ENCODE results near the gene CSF1R.
"Not testable (repeated sequence)": the region's sequence is repeated elsewhere in the genome, so short reads cannot be mapped to it uniquely, and the experiment has no call there.

The CSF1R gene

DNA sequence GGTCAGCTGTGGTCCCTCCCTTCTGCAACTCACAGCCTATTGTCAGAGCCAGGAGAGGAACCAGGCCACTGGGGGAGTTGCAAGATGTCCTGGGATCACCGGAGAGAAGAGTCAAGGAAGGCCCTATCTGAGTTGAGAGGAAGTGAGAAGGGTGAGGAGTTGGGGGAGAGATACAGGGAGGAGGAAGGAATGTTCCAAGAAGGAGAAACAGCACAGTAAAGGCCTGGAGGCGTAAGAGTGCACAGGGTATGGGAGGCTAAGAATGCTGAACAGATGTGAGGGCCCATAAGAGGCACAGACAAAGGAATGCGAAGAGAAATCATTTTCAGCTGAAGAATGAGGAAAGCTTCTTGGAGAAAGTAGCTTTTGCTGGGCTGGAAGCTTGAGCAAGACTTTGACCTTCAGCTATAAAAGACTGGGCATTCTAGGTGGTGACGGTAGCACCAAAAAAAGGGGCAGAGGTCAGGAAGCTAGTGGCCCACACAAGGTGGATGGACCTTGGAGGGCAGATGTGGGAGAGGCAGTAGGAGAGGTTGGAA is 21.6 kb upstream of the CSF1R start:
- Histone ChIP-seq H3K4me1 (ENCODE audit: insufficient read depth, low read length) (no peaks in the 10 kb centered on the region), H3K9ac (ENCODE audit: low read depth, low read length) (no peak overlapping the region), H3K4me3 (ENCODE audit: low read length) (no peak overlapping the region), H3K36me3 (ENCODE audit: insufficient read depth, low read depth, low read length) (no peaks in the 10 kb centered on the region), H3K9me3 (ENCODE audit: insufficient read depth, low read depth, low read length) (no peaks in the 10 kb centered on the region), H3K27me3 (ENCODE audit: insufficient read depth, low read length) (no peaks in the 10 kb centered on the region), H3K27ac (ENCODE audit: low read length) (no peak overlapping the region)

- H3K4me1 ChIP-seq (ENCODE audit: insufficient read depth, low read length): no peaks in the 10 kb centered on the region
- H3K27me3 ChIP-seq (ENCODE audit: insufficient read depth, low read length): no peaks in the 10 kb centered on the region
- no peak overlapping the region for H3K4me3 ChIP-seq (ENCODE audit: low read length)
- no peaks in the 10 kb centered on the region for H3K36me3 ChIP-seq (ENCODE audit: insufficient read depth, low read depth, low read length)
- no peak overlapping the region for H3K27ac ChIP-seq (ENCODE audit: low read length)
- no peak overlapping the region for H3K9ac ChIP-seq (ENCODE audit: low read depth, low read length)
- no peaks in the 10 kb centered on the region for H3K9me3 ChIP-seq (ENCODE audit: insufficient read depth, low read depth, low read length)
Measured at GRCh38 chr5:150106674-150107426, 20.5 kb upstream of the CSF1R start.

GRCh38 chr5:150105928-150106615 is 19.7 kb upstream of the CSF1R start:
- H3K9ac ChIP-seq (ENCODE audit: low read depth, low read length): no peak overlapping the region

DNA sequence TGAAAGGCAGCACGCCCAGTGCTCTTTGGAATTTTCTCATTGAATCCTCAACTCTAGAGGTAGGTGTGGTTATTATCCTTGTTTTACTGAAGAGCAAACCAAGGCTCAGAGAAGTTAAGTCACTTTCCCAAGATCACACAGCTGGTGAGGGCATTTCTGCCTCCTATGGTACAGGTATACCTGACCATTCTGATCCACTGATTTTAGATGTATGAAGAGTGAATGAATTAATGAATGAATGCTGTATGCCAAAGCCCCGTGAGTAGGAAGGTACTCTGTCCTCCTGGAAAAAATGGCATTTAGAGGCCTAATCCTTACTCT is 18.2 kb upstream of the CSF1R start:
- Histone ChIP-seq H3K4me1 (ENCODE audit: insufficient read depth, low read length) (no peaks in the 10 kb centered on the region), H3K4me3 (ENCODE audit: low read length) (no peak overlapping the region), H3K9ac (ENCODE audit: low read depth, low read length) (no peak overlapping the region), H3K27ac (ENCODE audit: low read length) (no peak overlapping the region), H3K27me3 (ENCODE audit: insufficient read depth, low read length) (no peaks in the 10 kb centered on the region), H3K9me3 (ENCODE audit: insufficient read depth, low read depth, low read length) (no peaks in the 10 kb centered on the region), H3K36me3 (ENCODE audit: insufficient read depth, low read depth, low read length) (no peaks in the 10 kb centered on the region)

More at GRCh38 chr5:150105928-150106615, 19.7 kb upstream of the CSF1R start:
- no peaks in the 10 kb centered on the region for H3K27me3 ChIP-seq (ENCODE audit: insufficient read depth, low read length)
- no peaks in the 10 kb centered on the region for H3K36me3 ChIP-seq (ENCODE audit: insufficient read depth, low read depth, low read length)
- no peaks in the 10 kb centered on the region for H3K4me1 ChIP-seq (ENCODE audit: insufficient read depth, low read length)
- H3K4me3 ChIP-seq (ENCODE audit: low read length): no peak overlapping the region
- no peak overlapping the region for H3K27ac ChIP-seq (ENCODE audit: low read length)
- H3K9me3 ChIP-seq (ENCODE audit: insufficient read depth, low read depth, low read length): no peaks in the 10 kb centered on the region

- Histone ChIP-seq H3K4me1 (ENCODE audit: insufficient read depth, low read length) (no peaks in the 10 kb centered on the region), H3K9ac (ENCODE audit: low read depth, low read length) (no peak overlapping the region)
Measured at GRCh38 chr5:150103678-150104549, 17.6 kb upstream of the CSF1R start.

DNA sequence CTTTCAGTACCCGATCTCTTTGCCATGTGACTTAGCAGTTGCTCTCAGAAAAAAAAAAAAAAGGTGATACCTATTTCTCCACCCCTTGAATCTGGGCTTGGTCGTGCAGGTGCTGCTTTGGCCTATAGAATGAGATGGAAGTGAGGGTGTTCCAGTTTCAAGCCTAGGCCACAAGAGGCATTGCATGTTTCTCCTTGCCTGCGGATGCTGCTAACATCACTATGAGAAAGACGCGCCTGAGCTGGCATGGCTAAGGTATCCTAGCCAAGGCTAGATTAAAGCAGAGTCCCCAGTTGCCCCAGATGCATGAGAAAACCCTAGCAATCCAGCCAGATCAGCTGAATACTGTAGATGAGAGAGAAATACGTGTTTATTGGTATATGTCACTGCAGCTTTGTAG is 14.7 kb upstream of the CSF1R start:
- H3K27me3 ChIP-seq (ENCODE audit: insufficient read depth, low read length): 0 out of 2 replicates have a peak, but pooled peaks cover 6% of the 10 kb centered on the region
- no peaks in the 10 kb centered on the region for H3K4me1 ChIP-seq (ENCODE audit: insufficient read depth, low read length)
- H3K4me3 ChIP-seq (ENCODE audit: low read length): no peak overlapping the region
- H3K36me3 ChIP-seq (ENCODE audit: insufficient read depth, low read depth, low read length): no peaks in the 10 kb centered on the region
- H3K9me3 ChIP-seq (ENCODE audit: insufficient read depth, low read depth, low read length): no peaks in the 10 kb centered on the region
- no peak overlapping the region for H3K9ac ChIP-seq (ENCODE audit: low read depth, low read length)
- no peak overlapping the region for H3K27ac ChIP-seq (ENCODE audit: low read length)

More at GRCh38 chr5:150103678-150104549, 17.6 kb upstream of the CSF1R start:
- Histone ChIP-seq H3K36me3 (ENCODE audit: insufficient read depth, low read depth, low read length) (no peaks in the 10 kb centered on the region), H3K4me3 (ENCODE audit: low read length) (no peak overlapping the region), H3K27ac (ENCODE audit: low read length) (no peak overlapping the region), H3K27me3 (ENCODE audit: insufficient read depth, low read length) (no peaks in the 10 kb centered on the region), H3K9me3 (ENCODE audit: insufficient read depth, low read depth, low read length) (no peaks in the 10 kb centered on the region)

DNA sequence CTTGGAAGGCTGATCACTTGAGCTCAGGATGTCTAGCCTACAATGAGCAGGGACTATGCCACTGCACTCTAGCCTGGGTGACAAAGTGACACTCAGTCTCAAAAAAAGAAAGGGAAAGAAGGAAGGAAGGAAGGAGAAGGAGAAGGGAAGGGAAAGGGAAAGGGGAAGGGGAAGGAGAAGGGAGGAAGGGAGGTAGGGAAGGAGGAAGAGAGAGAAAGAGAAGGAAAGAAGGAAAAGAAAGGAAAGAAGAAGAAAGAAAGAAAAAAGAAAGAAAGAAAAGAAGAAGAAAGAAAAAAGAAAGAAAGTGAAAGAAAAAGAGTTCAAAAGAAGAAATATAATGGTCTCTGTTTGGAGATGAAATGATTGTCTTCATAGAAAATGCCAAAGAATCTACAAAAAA is 10.8 kb upstream of the CSF1R start:
- H3K4me3 ChIP-seq (ENCODE audit: low read length): no peak overlapping the region
- 0 out of 2 replicates have a peak, but pooled peaks cover 6% of the 10 kb centered on the region for H3K27me3 ChIP-seq (ENCODE audit: insufficient read depth, low read length)
- H3K4me1 ChIP-seq (ENCODE audit: insufficient read depth, low read length): no peaks in the 10 kb centered on the region
- no peaks in the 10 kb centered on the region for H3K9me3 ChIP-seq (ENCODE audit: insufficient read depth, low read depth, low read length)
- H3K36me3 ChIP-seq (ENCODE audit: insufficient read depth, low read depth, low read length): no peaks in the 10 kb centered on the region
- no peak overlapping the region for H3K9ac ChIP-seq (ENCODE audit: low read depth, low read length)
- no peak overlapping the region for H3K27ac ChIP-seq (ENCODE audit: low read length)

GRCh38 chr5:150092159-150092787 is 5.9 kb upstream of the CSF1R start:
- Histone ChIP-seq H3K27ac (ENCODE audit: low read length) (no peak overlapping the region), H3K4me1 (ENCODE audit: insufficient read depth, low read length) (no peaks in the 10 kb centered on the region), H3K9me3 (ENCODE audit: insufficient read depth, low read depth, low read length) (no peaks in the 10 kb centered on the region), H3K9ac (ENCODE audit: low read depth, low read length) (no peak overlapping the region), H3K36me3 (ENCODE audit: insufficient read depth, low read depth, low read length) (no peaks in the 10 kb centered on the region), H3K27me3 (ENCODE audit: insufficient read depth, low read length) (0 out of 2 replicates have a peak, but pooled peaks cover 6% of the 10 kb centered on the region), H3K4me3 (ENCODE audit: low read length) (no peak overlapping the region)

- no peak overlapping the region for H3K4me3 ChIP-seq (ENCODE audit: low read length)
- H3K4me1 ChIP-seq (ENCODE audit: insufficient read depth, low read length): peaks cover 8% of the 10 kb centered on the region; the same call in 1 of the 2 replicates
- no peak overlapping the region for H3K9ac ChIP-seq (ENCODE audit: low read depth, low read length)
- no peaks in the 10 kb centered on the region for H3K27me3 ChIP-seq (ENCODE audit: insufficient read depth, low read length)
- no peaks in the 10 kb centered on the region for H3K36me3 ChIP-seq (ENCODE audit: insufficient read depth, low read depth, low read length)
- H3K27ac ChIP-seq (ENCODE audit: low read length): no peak overlapping the region
- no peaks in the 10 kb centered on the region for H3K9me3 ChIP-seq (ENCODE audit: insufficient read depth, low read depth, low read length)
Measured at GRCh38 chr5:150085191-150085912, 1.0 kb downstream of the CSF1R start.

DNA sequence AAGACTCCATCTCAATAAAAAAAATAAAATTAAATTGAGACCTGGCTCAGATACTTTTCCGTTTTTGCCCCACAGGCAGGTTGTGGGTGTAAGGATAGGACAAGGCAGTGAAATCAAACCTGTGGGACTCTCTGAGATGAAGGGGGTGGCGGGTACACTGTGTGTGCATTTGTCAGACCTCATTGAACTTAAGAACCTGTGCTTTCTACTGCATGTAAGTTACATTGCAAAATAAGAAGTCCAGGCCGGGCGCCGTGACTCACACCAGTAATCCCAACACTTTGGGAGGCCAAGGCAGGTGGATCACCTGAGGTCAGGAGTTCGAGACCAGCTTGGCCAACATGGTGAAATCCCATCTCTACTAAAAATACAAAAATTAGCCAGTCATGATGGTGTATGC is 1.6 kb downstream of the CSF1R start:
- not testable (repeated sequence) for H3K36me3 ChIP-seq (ENCODE audit: insufficient read depth, low read depth, low read length); H3K9ac ChIP-seq (ENCODE audit: low read depth, low read length); H3K27me3 ChIP-seq (ENCODE audit: insufficient read depth, low read length); H3K27ac ChIP-seq (ENCODE audit: low read length); H3K4me1 ChIP-seq (ENCODE audit: insufficient read depth, low read length); H3K9me3 ChIP-seq (ENCODE audit: insufficient read depth, low read depth, low read length); H3K4me3 ChIP-seq (ENCODE audit: low read length)

DNA sequence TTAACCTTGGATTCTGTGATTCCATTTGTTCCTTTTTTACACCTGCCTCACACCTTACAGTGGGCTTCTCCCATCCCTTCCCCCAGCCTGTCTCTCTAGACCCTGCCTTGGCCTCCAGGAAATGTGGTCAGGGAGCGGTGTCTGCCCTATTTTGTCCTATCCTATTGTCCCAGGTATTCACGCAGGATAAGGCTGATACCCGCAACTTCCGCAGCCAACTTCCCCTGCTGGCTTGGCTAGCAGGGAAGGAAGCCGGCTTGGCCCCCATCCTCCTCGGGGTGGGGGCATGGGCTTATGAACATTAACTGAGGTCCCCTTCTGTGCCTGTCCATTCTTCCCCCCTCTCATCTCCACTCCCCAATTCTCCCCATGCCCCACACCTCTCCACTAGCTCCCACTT is 3.5 kb downstream of the CSF1R start:
- Histone ChIP-seq H3K4me3 (ENCODE audit: low read length) (no peak overlapping the region), H3K27ac (ENCODE audit: low read length) (no peak overlapping the region), H3K4me1 (ENCODE audit: insufficient read depth, low read length) (peaks cover 8% of the 10 kb centered on the region; the same call in 1 of the 2 replicates), H3K9ac (ENCODE audit: low read depth, low read length) (no peak overlapping the region), H3K27me3 (ENCODE audit: insufficient read depth, low read length) (no peaks in the 10 kb centered on the region), H3K9me3 (ENCODE audit: insufficient read depth, low read depth, low read length) (no peaks in the 10 kb centered on the region), H3K36me3 (ENCODE audit: insufficient read depth, low read depth, low read length) (no peaks in the 10 kb centered on the region)

Data from iPS-20b (cell line).